HG03457 (cell line): ENCODE results near the gene NPW.
"Not testable (repeated sequence)": the region's sequence is repeated elsewhere in the genome, so short reads cannot be mapped to it uniquely, and the experiment has no call there.

Source experiments
- ATAC-seq: cut with Tn5 transposase; IDR thresholded peaks from one replicate; pipeline ENCODE4 v1.9.1; 2021; ENCODE audit warnings: moderate number of reproducible peaks; ENCODE audit not compliant: unreplicated experiment

Gene NPW

GRCh38 chr16:2019921-2020831 is 591 bp downstream of the NPW start:
- no peak for ATAC-seq

- no peak for ATAC-seq
Measured at GRCh38 chr16:2022723-2023091, 3.1 kb downstream of the NPW start.

GRCh38 chr16:2023092-2024031 is 3.8 kb downstream of the NPW start:
- ATAC-seq, result no peak

GRCh38 chr16:2024032-2024420 is 4.4 kb downstream of the NPW start:
- ATAC-seq, result no peak

- no peak for ATAC-seq
Measured at GRCh38 chr16:2025251-2025650, 5.7 kb downstream of the NPW start.

- ATAC-seq, result no peak
Measured at GRCh38 chr16:2025878-2026460, 6.4 kb downstream of the NPW start.

GRCh38 chr16:2026461-2027023 is 7.0 kb downstream of the NPW start, which contains the start of gene NHERF2:
Gene NHERF2, plus strand, starts transcription at chr16:2026902. Its CDS starts 104 bp downstream, at chr16:2027006.
- no peak for ATAC-seq

GRCh38 chr16:2027024-2028010 is 7.7 kb downstream of the NPW start:
- no peak for ATAC-seq

- ATAC-seq, result no peak
Measured at GRCh38 chr16:2028146-2028545, 8.6 kb downstream of the NPW start.

- ATAC-seq, result no peak
Measured at GRCh38 chr16:2028620-2029220, 9.1 kb downstream of the NPW start.

- no peak for ATAC-seq
Measured at GRCh38 chr16:2029350-2029749, 9.8 kb downstream of the NPW start.

GRCh38 chr16:2030036-2030435 is 10.5 kb downstream of the NPW start:
- ATAC-seq, result no peak

GRCh38 chr16:2031081-2031577 is 11.5 kb downstream of the NPW start:
- no peak for ATAC-seq

- no peak for ATAC-seq
Measured at GRCh38 chr16:2032285-2033056, 12.9 kb downstream of the NPW start.

- no peak for ATAC-seq
Measured at GRCh38 chr16:2033057-2033908, 13.7 kb downstream of the NPW start.

- ATAC-seq, result not testable (repeated sequence)
Measured at GRCh38 chr16:2033909-2034695, 14.5 kb downstream of the NPW start.
